IPS-18c (cell line): Measurements from ENCODE around the gene DAPK3.
"Not testable (repeated sequence)": the region's sequence is repeated elsewhere in the genome, so short reads cannot be mapped to it uniquely, and the experiment has no call there.

ENCODE experiments used
- H3K4me3 ChIP-seq: 2 replicates; pipeline ENCODE4 v1.7.0; 2013; ENCODE audit warnings: low read depth, mild to moderate bottlenecking, low read length, moderate library complexity; ENCODE audit not compliant: insufficient read depth
- H3K9me3 ChIP-seq: one replicate; pipeline ENCODE4 v1.6.1; 2013; ENCODE audit warnings: mild to moderate bottlenecking, low read length, moderate library complexity; ENCODE audit not compliant: control insufficient read depth, insufficient read depth

Gene DAPK3

GRCh38 chr19:3949997-3950859, 20.7 kb downstream of the DAPK3 start:
- H3K9me3 ChIP-seq = peaks cover 2% of the 10 kb centered on the region
- no peak overlapping the region for H3K4me3 ChIP-seq

- no peak overlapping the region for H3K4me3 ChIP-seq
- H3K9me3 ChIP-seq = peaks cover 2% of the 10 kb centered on the region
Measured at GRCh38 chr19:3949294-3949693, 21.6 kb downstream of the DAPK3 start.

GRCh38 chr19:3947316-3947933, 23.5 kb downstream of the DAPK3 start:
- not testable (repeated sequence) for H3K9me3 ChIP-seq, H3K4me3 ChIP-seq

- Histone ChIP-seq H3K4me3 (no peak overlapping the region), H3K9me3 (peaks cover 2% of the 10 kb centered on the region)
Measured at GRCh38 chr19:3945838-3946237, 25.1 kb downstream of the DAPK3 start.

GRCh38 chr19:3944018-3944721, 26.7 kb downstream of the DAPK3 start:
- H3K4me3 ChIP-seq = no peak overlapping the region
- H3K9me3 ChIP-seq = peaks cover 2% of the 10 kb centered on the region

- Histone ChIP-seq H3K9me3 (peaks cover 2% of the 10 kb centered on the region), H3K4me3 (no peak overlapping the region)
Measured at GRCh38 chr19:3942790-3943409, 28.0 kb downstream of the DAPK3 start.

- H3K4me3 ChIP-seq, H3K9me3 ChIP-seq: not testable (repeated sequence)
Measured at GRCh38 chr19:3938300-3938950, 32.5 kb downstream of the DAPK3 start.

GRCh38 chr19:3936506-3937442, 34.1 kb downstream of the DAPK3 start:
- no peak overlapping the region for H3K4me3 ChIP-seq

GRCh38 chr19:3932931-3933810, 37.7 kb downstream of the DAPK3 start, which contains the start of gene NMRK2:
TSS of gene NMRK2 (plus strand) at chr19:3933069. CDS start at chr19:3933672, 603 bp downstream.
- no peaks in the 10 kb centered on the region for H3K9me3 ChIP-seq
- H3K4me3 ChIP-seq = peak within 1 kb of the TSS; percentile 77

More at GRCh38 chr19:3936506-3937442, 34.1 kb downstream of the DAPK3 start:
- H3K9me3 ChIP-seq = no peaks in the 10 kb centered on the region

- Histone ChIP-seq H3K4me3 (no peak overlapping the region), H3K9me3 (no peaks in the 10 kb centered on the region)
Measured at GRCh38 chr19:3931041-3931440, 39.9 kb downstream of the DAPK3 start.

- Histone ChIP-seq H3K9me3 (no peaks in the 10 kb centered on the region), H3K4me3 (no peak overlapping the region)
Measured at GRCh38 chr19:3923912-3924311, 47.0 kb downstream of the DAPK3 start.

- Histone ChIP-seq H3K9me3 (no peaks in the 10 kb centered on the region), H3K4me3 (no peak overlapping the region)
Measured at GRCh38 chr19:3923096-3923758, 47.7 kb downstream of the DAPK3 start.

GRCh38 chr19:3919793-3920192, 51.1 kb downstream of the DAPK3 start:
- H3K4me3 ChIP-seq = no peak overlapping the region
- H3K9me3 ChIP-seq = no peaks in the 10 kb centered on the region

GRCh38 chr19:3916033-3916432, 54.9 kb downstream of the DAPK3 start:
- no peaks in the 10 kb centered on the region for H3K9me3 ChIP-seq
- H3K4me3 ChIP-seq = no peak overlapping the region

GRCh38 chr19:3914199-3914598, 56.7 kb downstream of the DAPK3 start:
- Histone ChIP-seq H3K9me3 (peaks cover 6% of the 10 kb centered on the region), H3K4me3 (no peak overlapping the region)
